ENCODE measurements around the gene BET1L. TPM values are rescaled to one million over a fixed set of nuclear protein-coding genes. Genes with fewer than 3 reads are reported as not detected.

BET1L gene
- total and polyA plus RNA-seq, 4 donors, result 7.6 to 32.6 (median 23.4) TPM

- Histone ChIP-seq H3K27me3 (ENCODE audit: control insufficient read depth in 4 of 4, insufficient read depth in 4 of 4, low read length in 3 of 4) (no peaks in the 10 kb centered on the region), H3K9me3 (ENCODE audit: control insufficient read depth in 4 of 4, low read length in 3 of 4) (no peaks in the 10 kb centered on the region), H3K27ac (ENCODE audit: low read depth in 1 of 2, low read length in 2 of 2) (no peak overlapping the region), H3K36me3 (ENCODE audit: control insufficient read depth in 4 of 4, insufficient read depth in 3 of 4, low read depth in 1 of 4, low read length in 3 of 4) (peaks cover 5 to 28% (median 9%) of the 10 kb centered on the region in 4 donors), H3K4me3 (ENCODE audit: low read depth in 1 of 3, low read length in 3 of 3) (no peak overlapping the region), H3K9ac (ENCODE audit: low read depth in 1 of 2, low read length in 2 of 2) (no peak overlapping the region), H3K4me1 (ENCODE audit: control insufficient read depth in 4 of 4, insufficient read depth in 4 of 4, low read length in 3 of 4) (peaks cover 3 to 18% (median 13%) of the 10 kb centered on the region in 4 donors)
- no peak for DNase-seq (ENCODE audit: low spot score)
- 85% methylated on average over 8 of the region's 8 CpGs for WGBS
- TF ChIP-seq FOXA2 (IDR thresholded peaks at IDR 0.05) (no peak), JUND (IDR thresholded peaks at IDR 0.05) (no peak), GABPA (IDR thresholded peaks at IDR 0.05 in 1 of 2, conservative IDR thresholded peaks at IDR 0.05 in 1 of 2) (no peak), REST (IDR thresholded peaks at IDR 0.05) (no peak), HNF4G (IDR thresholded peaks at IDR 0.05) (no peak), YY1 (IDR thresholded peaks at IDR 0.05) (no peak), CTCF (IDR thresholded peaks at IDR 0.05; ENCODE audit: low read depth, low read length, missing input control) (no peak)
- TF ChIP-seq, protein P1, sequence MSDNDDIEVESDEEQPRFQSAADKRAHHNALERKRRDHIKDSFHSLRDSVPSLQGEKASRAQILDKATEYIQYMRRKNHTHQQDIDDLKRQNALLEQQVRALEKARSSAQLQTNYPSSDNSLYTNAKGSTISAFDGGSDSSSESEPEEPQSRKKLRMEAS (IDR thresholded peaks at IDR 0.05), result no peak
- TF ChIP-seq, protein P2, sequence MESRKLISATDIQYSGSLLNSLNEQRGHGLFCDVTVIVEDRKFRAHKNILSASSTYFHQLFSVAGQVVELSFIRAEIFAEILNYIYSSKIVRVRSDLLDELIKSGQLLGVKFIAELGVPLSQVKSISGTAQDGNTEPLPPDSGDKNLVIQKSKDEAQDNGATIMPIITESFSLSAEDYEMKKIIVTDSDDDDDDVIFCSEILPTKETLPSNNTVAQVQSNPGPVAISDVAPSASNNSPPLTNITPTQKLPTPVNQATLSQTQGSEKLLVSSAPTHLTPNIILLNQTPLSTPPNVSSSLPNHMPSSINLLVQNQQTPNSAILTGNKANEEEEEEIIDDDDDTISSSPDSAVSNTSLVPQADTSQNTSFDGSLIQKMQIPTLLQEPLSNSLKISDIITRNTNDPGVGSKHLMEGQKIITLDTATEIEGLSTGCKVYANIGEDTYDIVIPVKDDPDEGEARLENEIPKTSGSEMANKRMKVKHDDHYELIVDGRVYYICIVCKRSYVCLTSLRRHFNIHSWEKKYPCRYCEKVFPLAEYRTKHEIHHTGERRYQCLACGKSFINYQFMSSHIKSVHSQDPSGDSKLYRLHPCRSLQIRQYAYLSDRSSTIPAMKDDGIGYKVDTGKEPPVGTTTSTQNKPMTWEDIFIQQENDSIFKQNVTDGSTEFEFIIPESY (IDR thresholded peaks at IDR 0.05), result no peak
- TF ChIP-seq, protein P3, sequence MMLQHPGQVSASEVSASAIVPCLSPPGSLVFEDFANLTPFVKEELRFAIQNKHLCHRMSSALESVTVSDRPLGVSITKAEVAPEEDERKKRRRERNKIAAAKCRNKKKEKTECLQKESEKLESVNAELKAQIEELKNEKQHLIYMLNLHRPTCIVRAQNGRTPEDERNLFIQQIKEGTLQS (IDR thresholded peaks at IDR 0.05), result no peak
These were observed 4.7 kb downstream of the BET1L start for GRCh38 chr11:202490-202889.

DNA sequence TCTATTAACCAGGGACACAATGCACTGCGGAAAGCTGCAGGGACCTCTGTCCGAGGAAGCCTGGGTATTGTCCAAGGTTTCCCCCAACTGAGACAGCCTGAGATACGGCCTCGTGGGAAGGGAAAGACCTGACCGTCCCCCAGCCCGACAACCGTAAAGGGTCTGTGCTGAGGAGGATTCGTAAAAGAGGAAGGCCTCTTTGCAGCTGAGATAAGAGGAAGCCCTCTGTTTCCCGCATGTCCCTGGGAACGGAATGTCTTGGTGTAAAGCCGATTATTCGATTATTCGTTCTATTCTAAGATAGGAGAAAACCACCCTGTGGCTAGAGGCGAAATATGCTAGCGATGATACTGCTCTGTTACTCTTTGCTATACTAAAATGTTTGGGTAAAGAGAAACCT, 5.2 kb downstream of the BET1L start:
- no peak for TF ChIP-seq HNF4G (IDR thresholded peaks at IDR 0.05)
- no peak for TF ChIP-seq EGR1 (IDR thresholded peaks at IDR 0.05; ENCODE audit: low read depth in 2 of 2)
- TF ChIP-seq HNF4A (conservative IDR thresholded peaks at IDR 0.05), result no peak
- TF ChIP-seq, protein P1 (IDR thresholded peaks at IDR 0.05), result no peak
- no peak for TF ChIP-seq REST (IDR thresholded peaks at IDR 0.05)
- TF ChIP-seq SP1 (IDR thresholded peaks at IDR 0.05), result no peak
- TF ChIP-seq FOXA2 (IDR thresholded peaks at IDR 0.05), result no peak
- TF ChIP-seq RAD21 (IDR thresholded peaks at IDR 0.05), result no peak
- TF ChIP-seq TAF1 (conservative IDR thresholded peaks at IDR 0.05), result no peak
- TF ChIP-seq, protein P3 (IDR thresholded peaks at IDR 0.05), result no peak
- TF ChIP-seq GABPA (IDR thresholded peaks at IDR 0.05 in 1 of 2, conservative IDR thresholded peaks at IDR 0.05 in 1 of 2), result no peak
- TF ChIP-seq YY1 (IDR thresholded peaks at IDR 0.05), result no peak
- no peak for TF ChIP-seq JUND (IDR thresholded peaks at IDR 0.05)
- TF ChIP-seq CTCF (IDR thresholded peaks at IDR 0.05; ENCODE audit: low read depth, low read length, missing input control), result no peak
- no peak for TF ChIP-seq NR2F2 (IDR thresholded peaks at IDR 0.05)
- peaks cover 3 to 18% (median 13%) of the 10 kb centered on the region in 4 donors for H3K4me1 ChIP-seq (ENCODE audit: control insufficient read depth in 4 of 4, insufficient read depth in 4 of 4, low read length in 3 of 4)
- H3K4me3 ChIP-seq (ENCODE audit: low read depth in 1 of 3, low read length in 3 of 3), result no peak overlapping the region
- H3K27me3 ChIP-seq (ENCODE audit: control insufficient read depth in 4 of 4, insufficient read depth in 4 of 4, low read length in 3 of 4), result no peaks in the 10 kb centered on the region
- peaks cover 5 to 28% (median 9%) of the 10 kb centered on the region in 4 donors for H3K36me3 ChIP-seq (ENCODE audit: control insufficient read depth in 4 of 4, insufficient read depth in 3 of 4, low read depth in 1 of 4, low read length in 3 of 4)
- no peak for DNase-seq (ENCODE audit: low spot score)
- no peaks in the 10 kb centered on the region for H3K9me3 ChIP-seq (ENCODE audit: control insufficient read depth in 4 of 4, low read length in 3 of 4)
- no peak overlapping the region for H3K9ac ChIP-seq (ENCODE audit: low read depth in 1 of 2, low read length in 2 of 2)
- no peak overlapping the region for H3K27ac ChIP-seq (ENCODE audit: low read depth in 1 of 2, low read length in 2 of 2)
- 78% methylated on average over 15 of the region's 15 CpGs for WGBS
